GM10248 (cell line): ENCODE measurements around the gene POLR3GL.
"Not testable (repeated sequence)": the region's sequence is repeated elsewhere in the genome, so short reads cannot be mapped to it uniquely, and the experiment has no call there.

ENCODE experiments used
- CTCF ChIA-PET: fragments of 300-600 bp; sonication (Branson Sonifier 250); formaldehyde crosslinking; extraction: SDS; loops from one replicate; lab custom pipeline; 2021; ENCODE audit warnings: antibody characterized with exemption; lab: Yijun Ruan, JAX
- POLR2A ChIA-PET: fragments of 350-650 bp; sonication (Branson Sonifier 250); formaldehyde crosslinking; extraction: SDS; loops from one replicate; lab custom pipeline; 2020; ENCODE audit warnings: antibody characterized with exemption; lab: Yijun Ruan, JAX
- DNase-seq: peaks from one replicate; pipeline ENCODE4 v3.0.0; 2012; ENCODE audit errors: extremely low spot score
- TF ChIP-seq, protein P1 (sequence below): IDR thresholded peaks from 2 replicates; pipeline ENCODE4 v1.5.1; 2012; ENCODE audit warnings: mild to moderate bottlenecking, low read depth; ENCODE audit errors: extremely low read depth, missing control alignments, control extremely low read depth

Gene POLR3GL

DNA sequence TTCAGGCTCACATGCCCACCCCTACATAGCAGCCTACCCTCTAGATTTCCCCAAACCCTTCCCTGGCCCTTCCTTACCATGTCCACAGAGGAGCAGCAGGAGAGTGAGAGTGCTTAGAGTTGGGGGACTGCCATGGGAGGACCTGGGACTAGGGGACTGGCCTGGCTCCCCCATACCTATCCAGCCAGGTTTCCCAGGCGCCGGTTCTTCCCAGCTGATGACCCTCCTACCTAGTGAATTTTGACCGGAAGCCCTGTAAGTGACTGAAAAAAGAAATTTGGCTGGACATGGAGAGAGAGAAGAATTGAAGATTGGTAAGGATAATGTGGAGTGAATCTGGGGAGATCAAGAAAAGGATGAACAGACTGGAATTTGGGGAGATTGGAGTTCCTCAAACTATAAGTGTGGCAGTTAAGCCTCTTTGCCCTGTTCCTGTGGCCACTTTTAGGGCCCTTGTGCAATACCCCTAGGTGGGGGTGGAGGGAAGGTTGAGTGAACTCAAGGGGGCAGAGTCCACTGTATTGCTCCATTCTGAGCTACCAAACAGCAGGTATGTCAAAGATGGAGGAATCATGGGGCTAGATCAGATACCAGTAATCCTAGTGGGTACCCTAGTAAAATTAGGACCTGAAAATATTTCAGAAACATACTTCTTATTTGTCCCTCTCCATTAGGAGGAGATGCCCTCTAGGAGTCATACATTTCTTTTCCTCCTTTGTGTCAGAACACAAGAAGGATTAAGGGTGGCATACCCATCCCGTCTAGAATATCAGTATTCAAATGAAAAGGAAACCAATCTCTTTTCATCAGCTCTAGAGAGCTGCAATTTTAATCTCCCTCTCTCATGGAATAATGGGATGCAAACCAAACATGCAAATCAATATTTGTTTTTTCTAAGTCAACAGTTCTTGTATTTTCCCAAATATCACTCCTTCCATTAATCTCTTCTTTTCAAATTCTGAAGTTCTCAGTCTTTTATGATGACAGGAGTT is 55.9 kb downstream of the POLR3GL start:
- TF ChIP-seq, protein P1, sequence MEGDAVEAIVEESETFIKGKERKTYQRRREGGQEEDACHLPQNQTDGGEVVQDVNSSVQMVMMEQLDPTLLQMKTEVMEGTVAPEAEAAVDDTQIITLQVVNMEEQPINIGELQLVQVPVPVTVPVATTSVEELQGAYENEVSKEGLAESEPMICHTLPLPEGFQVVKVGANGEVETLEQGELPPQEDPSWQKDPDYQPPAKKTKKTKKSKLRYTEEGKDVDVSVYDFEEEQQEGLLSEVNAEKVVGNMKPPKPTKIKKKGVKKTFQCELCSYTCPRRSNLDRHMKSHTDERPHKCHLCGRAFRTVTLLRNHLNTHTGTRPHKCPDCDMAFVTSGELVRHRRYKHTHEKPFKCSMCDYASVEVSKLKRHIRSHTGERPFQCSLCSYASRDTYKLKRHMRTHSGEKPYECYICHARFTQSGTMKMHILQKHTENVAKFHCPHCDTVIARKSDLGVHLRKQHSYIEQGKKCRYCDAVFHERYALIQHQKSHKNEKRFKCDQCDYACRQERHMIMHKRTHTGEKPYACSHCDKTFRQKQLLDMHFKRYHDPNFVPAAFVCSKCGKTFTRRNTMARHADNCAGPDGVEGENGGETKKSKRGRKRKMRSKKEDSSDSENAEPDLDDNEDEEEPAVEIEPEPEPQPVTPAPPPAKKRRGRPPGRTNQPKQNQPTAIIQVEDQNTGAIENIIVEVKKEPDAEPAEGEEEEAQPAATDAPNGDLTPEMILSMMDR: no peak
- no peak for DNase-seq
- CTCF ChIA-PET: interaction anchor here (1.2 to 2.9 kb wide), 9 partner anchors 13 to 175 kb away, joined by 3 to 34 read pairs (median 6); partner anchors contain the start of gene NUDT17
- POLR2A ChIA-PET: no interaction called here

DNA sequence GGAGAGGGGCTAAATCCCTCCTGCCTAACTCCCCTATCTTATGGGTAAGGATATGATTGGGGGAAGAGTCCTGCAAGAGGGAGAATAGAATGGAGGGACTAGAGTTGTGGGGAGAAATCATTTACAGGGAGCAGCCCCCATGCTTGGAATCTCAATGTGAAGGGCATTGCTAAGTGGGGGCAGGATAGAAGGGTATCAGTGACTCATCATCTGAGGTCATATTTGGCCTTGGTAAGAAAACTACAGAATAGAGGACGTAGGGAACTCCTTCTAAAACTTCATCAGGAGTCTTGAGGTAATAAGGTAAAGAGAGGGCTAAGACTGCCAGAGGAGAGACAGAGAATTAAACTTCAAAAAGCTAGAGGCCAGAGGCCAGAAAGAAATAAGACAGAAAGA is 56.6 kb downstream of the POLR3GL start:
- POLR2A ChIA-PET: no interaction called here
- TF ChIP-seq, protein P1: no peak
- CTCF ChIA-PET: interaction anchor here (0.8 to 2.9 kb wide), 11 partner anchors 8 to 175 kb away, joined by 3 to 34 read pairs (median 5); partner anchors contain the start of gene NUDT17
- DNase-seq: no peak

GRCh38 chr1:146021622-146022402 is 57.3 kb downstream of the POLR3GL start, which contains the start of gene HJV:
TSS of gene HJV (minus strand) at chr1:146021735. CDS start at chr1:146020231, 1,504 bp downstream.
- CTCF ChIA-PET: interaction anchor here (0.8 to 2.9 kb wide), 13 partner anchors 8 to 176 kb away, joined by 3 to 34 read pairs (median 4); partner anchors contain the start of genes ANKRD34A, NUDT17 and POLR3GL
- POLR2A ChIA-PET: no interaction called here
- TF ChIP-seq, protein P1: no peak
- DNase-seq: no peak

- TF ChIP-seq, protein P1: no peak
- no peak for DNase-seq
- ChIA-PET CTCF (interaction anchor here (1.0 to 2.9 kb wide), 8 partner anchors 9 to 177 kb away, joined by 3 to 34 read pairs (median 6); partner anchors contain the start of genes ANKRD34A, NUDT17 and POLR3GL), POLR2A (no interaction called here)
Measured at GRCh38 chr1:146022403-146023127, 58.1 kb downstream of the POLR3GL start.

- POLR2A ChIA-PET, DNase-seq: not testable (repeated sequence)
- CTCF ChIA-PET: interaction anchor here (1.0 kb wide), 1 partner anchor 17 kb away, joined by 3 read pairs; no protein-coding TSS in a partner anchor
Measured at GRCh38 chr1:146025787-146026495, 61.5 kb downstream of the POLR3GL start.

DNA sequence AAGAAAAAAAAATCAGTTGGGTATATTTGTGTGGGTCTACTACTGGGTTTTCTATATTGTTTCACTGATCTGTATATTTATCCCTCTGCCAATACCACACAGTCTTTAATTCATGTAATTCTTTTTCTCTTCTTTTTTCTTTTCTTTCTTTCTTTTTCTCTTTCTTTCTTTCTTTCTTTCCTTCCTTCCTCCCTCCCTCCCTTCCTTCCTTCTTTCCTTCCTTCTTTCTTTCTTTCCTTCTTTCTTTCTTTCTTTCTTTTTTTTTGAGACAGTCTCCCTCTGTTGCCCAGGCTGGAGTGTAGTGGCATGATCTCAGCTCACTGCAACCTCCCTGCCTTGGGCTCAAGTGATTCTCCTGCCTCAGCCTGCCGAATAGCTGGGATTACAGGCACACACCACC is 62.2 kb downstream of the POLR3GL start:
- CTCF ChIA-PET, DNase-seq, POLR2A ChIA-PET: not testable (repeated sequence)
